ENCODE measurements around the gene PCLO. TPM values are rescaled to one million over a fixed set of nuclear protein-coding genes. Genes with fewer than 3 reads are reported as not detected.
A peak's percentile ranks its signal among the peaks of the same experiment; 100 is the strongest.

PCLO gene
- total and polyA plus RNA-seq, 2 of the 4 experiments (the other 2 are of a cell fraction), result under 0.01 to 0.05 TPM

GRCh38 chr7:82805527-82805960 is 357.1 kb downstream of the PCLO start:
- H2BK15ac ChIP-seq (ENCODE audit: low read depth, low read length), result peak overlapping the region; percentile 85; the same call in 1 of the 3 replicates
- H2AK9ac ChIP-seq (replicated peaks; ENCODE audit: low read depth, low read length, poor library complexity), result no peak overlapping the region
- H2AFZ ChIP-seq (replicated peaks; ENCODE audit: low read length, poor library complexity), result peak overlapping the region; percentile 93
- H3K9me3 ChIP-seq (ENCODE audit: control insufficient read depth, insufficient read depth, low read length), result no peaks in the 10 kb centered on the region
- no TSS peak for BruUV-seq (replicated peaks)
- peak overlapping the region; percentile 69 for H3K18ac ChIP-seq (ENCODE audit: low read depth, low read length)
- H3K14ac ChIP-seq (replicated peaks; ENCODE audit: low read depth, low read length), result peak overlapping the region; percentile 93
- peak overlapping the region; percentile 80 for H2BK5ac ChIP-seq (ENCODE audit: low read depth, low read length, poor library complexity, severe bottlenecking)
- no peaks in the 10 kb centered on the region for H3K27me3 ChIP-seq (ENCODE audit: control insufficient read depth, insufficient read depth, low read length)
- H2AK5ac ChIP-seq (ENCODE audit: low read depth, low read length), result peak overlapping the region; percentile 49; the same call in 1 of the 2 replicates
- peak overlapping the region; percentile 87 for H3K56ac ChIP-seq (ENCODE audit: extremely low read depth, insufficient read depth, low read length)
- peak overlapping the region; percentile 39 for H3K9ac ChIP-seq (ENCODE audit: low read depth, low read length)
- H3K36me3 ChIP-seq (ENCODE audit: control insufficient read depth, insufficient read depth, low read length), result no peaks in the 10 kb centered on the region
- intact Hi-C loops (cut with micrococcal nuclease) (no loop called here), dilution Hi-C loops (cut with HindIII; ENCODE audit: low sequenced_read_pairs, unreplicated experiment) (no loop called here), in situ Hi-C loops (cut with MboI; ENCODE audit: low sequenced_read_pairs) (no loop called here)
- DNase-seq, result peak; percentile 95
- H2BK120ac ChIP-seq (ENCODE audit: low read depth, low read length), result peak overlapping the region; percentile 96
- ChIA-PET CTCF (interaction anchor here (0.5 kb wide), 1 partner anchor 718 kb away, joined by 3 read pairs; no protein-coding TSS in a partner anchor), POLR2A (ENCODE audit: unreplicated experiment) (no interaction called here)
- peak overlapping the region; percentile 45 for H3K4me3 ChIP-seq (ENCODE audit: insufficient read depth, low read depth, low read length)
- peak overlapping the region; percentile 84 for H3K4ac ChIP-seq (ENCODE audit: low read depth, low read length)
- H4K91ac ChIP-seq (ENCODE audit: insufficient read depth, low read depth, low read length), result peak overlapping the region; percentile 67; the same call in 1 of the 2 replicates
- TF ChIP-seq BHLHE40 (IDR thresholded peaks at IDR 0.05; ENCODE audit: low read depth, low read length) (no peak), CEBPB (IDR thresholded peaks at IDR 0.05; ENCODE audit: low read depth, low read length) (peak; percentile 87), ELK1 (IDR thresholded peaks at IDR 0.05; ENCODE audit: borderline replicate concordance, low read depth, low read length) (no peak), RAD21 (IDR thresholded peaks at IDR 0.05; ENCODE audit: low read length) (no peak), POLR2A (IDR thresholded peaks at IDR 0.05; ENCODE audit: low read depth, low read length) (no peak), MAFK (IDR thresholded peaks at IDR 0.05; ENCODE audit: low read depth, low read length) (peak; percentile 96), RFX5 (IDR thresholded peaks at IDR 0.05; ENCODE audit: low read depth, low read length) (no peak), CTCF (conservative IDR thresholded peaks at IDR 0.05; ENCODE audit: low read depth, low read length) (no peak), MXI1 (IDR thresholded peaks at IDR 0.05; ENCODE audit: borderline replicate concordance, low read depth, low read length) (no peak), FOS (IDR thresholded peaks at IDR 0.05; ENCODE audit: low read depth, low read length) (peak; percentile 85), MAZ (IDR thresholded peaks at IDR 0.05; ENCODE audit: borderline replicate concordance, low read depth, low read length) (no peak), NFE2L2 (IDR thresholded peaks at IDR 0.05; ENCODE audit: low read depth, low read length) (peak; percentile 53; the same call in 1 of the 2 replicates), CHD1 (IDR thresholded peaks at IDR 0.05; ENCODE audit: low read depth, low read length) (no peak)
- H3K27ac ChIP-seq (ENCODE audit: insufficient read depth, low read length), result peak overlapping the region; percentile 54
- ATAC-seq (ENCODE audit: low read depth), result peak; percentile 99
- peak overlapping the region; percentile 94 for H2BK20ac ChIP-seq (ENCODE audit: low read depth, low read length)
- WGBS, 2 experiments (ENCODE audit: extremely low coverage in 2 of 2, insufficient read length in 1 of 2), result no CpG with 5 or more reads among the region's 5 CpGs
- H3K4me1 ChIP-seq (ENCODE audit: control insufficient read depth, insufficient read depth, low read length), result no peaks in the 10 kb centered on the region
- peak overlapping the region; percentile 70; the same call in 1 of the 2 replicates for H4K5ac ChIP-seq (ENCODE audit: low read depth, low read length)
- no peaks in the 10 kb centered on the region for H4K20me1 ChIP-seq (ENCODE audit: insufficient read depth, low read length)
- peak overlapping the region; percentile 94 for H3K23ac ChIP-seq (ENCODE audit: low read depth, low read length)
- no peaks in the 10 kb centered on the region for H3K79me1 ChIP-seq (ENCODE audit: low read depth in 1 of 2, low read length in 2 of 2)
- H3K9me1 ChIP-seq (ENCODE audit: insufficient read depth, low read length), result no peaks in the 10 kb centered on the region
- H4K8ac ChIP-seq (ENCODE audit: low read depth in 2 of 2, low read length in 2 of 2), result peak overlapping the region; percentile 5 to 85; a peak in 3 of 4 replicates
- H3K4me2 ChIP-seq (ENCODE audit: low read depth, low read length), result peak overlapping the region; percentile 95
